Activated naive CD4-positive, alpha-beta T cell treated with anti-CD3 and anti-CD28 coated beads, Interleukin-2, amount 10 ng/mL, durations not matched to agents 7 days and 5 days (primary cell): ENCODE results near the gene DENND4B.

Experiments used
- CTCF ChIA-PET: fragments of 350-600 bp; sonication (Branson Sonifier 250); formaldehyde crosslinking; loops from one replicate; lab custom pipeline; 2021; ENCODE audit warnings: antibody characterized with exemption; lab: Charles Lee
- DNase-seq: peaks from one replicate; pipeline ENCODE4 v3.0.0-alpha.2; 2020
- H3K27ac Mint-ChIP-seq: one replicate; pipeline ENCODE4 v1.8.0; 2021; ENCODE audit warnings: mild to moderate bottlenecking, moderate library complexity, mixed read lengths
- H3K27me3 Mint-ChIP-seq: one replicate; pipeline ENCODE4 v1.8.0; 2021; ENCODE audit warnings: mild to moderate bottlenecking, mixed read lengths
- H3K36me3 Mint-ChIP-seq: one replicate; pipeline ENCODE4 v1.8.0; 2021; ENCODE audit warnings: mixed read lengths
- H3K4me1 Mint-ChIP-seq: one replicate; pipeline ENCODE4 v1.8.0; 2021; ENCODE audit warnings: mixed read lengths
- H3K4me3 Mint-ChIP-seq: one replicate; pipeline ENCODE4 v1.8.0; 2021; ENCODE audit warnings: mild to moderate bottlenecking, moderate library complexity, mixed read lengths
- H3K9me3 Mint-ChIP-seq: one replicate; pipeline ENCODE4 v1.8.0; 2021; ENCODE audit warnings: mixed read lengths

Gene DENND4B

DNA sequence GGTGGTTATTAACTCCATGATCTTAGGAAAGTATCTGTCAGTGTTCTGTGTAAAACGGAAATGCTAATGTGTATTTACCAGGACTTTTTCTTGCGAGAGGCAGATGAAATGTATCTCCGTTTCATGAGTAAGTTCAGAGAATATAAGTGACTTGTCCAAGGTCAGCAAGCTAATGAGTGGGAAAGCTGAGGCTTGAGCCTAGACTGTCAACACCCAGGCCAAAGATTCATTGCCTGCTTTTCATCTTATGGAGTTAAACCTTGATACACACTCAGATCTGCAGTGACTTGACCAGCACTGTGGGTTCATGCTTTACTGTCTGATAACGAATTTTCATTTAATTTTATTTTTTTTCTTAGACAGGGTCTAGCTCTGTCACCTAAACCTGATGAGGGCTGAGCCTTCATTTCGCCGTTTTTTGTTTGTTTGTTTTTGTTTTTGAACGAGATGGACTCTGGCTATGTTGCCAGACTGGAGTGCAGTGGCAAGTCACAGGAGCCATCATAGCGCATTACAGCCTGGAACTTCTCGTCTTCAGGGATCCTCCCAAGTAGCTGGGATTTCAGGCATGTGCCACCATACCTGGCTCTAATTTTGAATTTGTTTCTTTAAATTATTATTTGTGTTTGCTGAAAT, 31.9 kb upstream of the DENND4B start:
- no peaks in the 10 kb centered on the region for H3K9me3 Mint-ChIP-seq
- peaks cover 42% of the 10 kb centered on the region for H3K4me1 Mint-ChIP-seq
- peaks cover 30% of the 10 kb centered on the region for H3K36me3 Mint-ChIP-seq
- H3K27me3 Mint-ChIP-seq, result peaks cover 4% of the 10 kb centered on the region
- CTCF ChIA-PET, result interaction anchor here (0.7 to 2.2 kb wide), 7 partner anchors 8 to 181 kb away, joined by 3 to 22 read pairs (median 7); partner anchors contain the start of genes CREB3L4, DENND4B and RAB13
- H3K27ac Mint-ChIP-seq, result peak overlapping the region; percentile 84
- no peak for DNase-seq
- peak overlapping the region; percentile 89 for H3K4me3 Mint-ChIP-seq

DNA sequence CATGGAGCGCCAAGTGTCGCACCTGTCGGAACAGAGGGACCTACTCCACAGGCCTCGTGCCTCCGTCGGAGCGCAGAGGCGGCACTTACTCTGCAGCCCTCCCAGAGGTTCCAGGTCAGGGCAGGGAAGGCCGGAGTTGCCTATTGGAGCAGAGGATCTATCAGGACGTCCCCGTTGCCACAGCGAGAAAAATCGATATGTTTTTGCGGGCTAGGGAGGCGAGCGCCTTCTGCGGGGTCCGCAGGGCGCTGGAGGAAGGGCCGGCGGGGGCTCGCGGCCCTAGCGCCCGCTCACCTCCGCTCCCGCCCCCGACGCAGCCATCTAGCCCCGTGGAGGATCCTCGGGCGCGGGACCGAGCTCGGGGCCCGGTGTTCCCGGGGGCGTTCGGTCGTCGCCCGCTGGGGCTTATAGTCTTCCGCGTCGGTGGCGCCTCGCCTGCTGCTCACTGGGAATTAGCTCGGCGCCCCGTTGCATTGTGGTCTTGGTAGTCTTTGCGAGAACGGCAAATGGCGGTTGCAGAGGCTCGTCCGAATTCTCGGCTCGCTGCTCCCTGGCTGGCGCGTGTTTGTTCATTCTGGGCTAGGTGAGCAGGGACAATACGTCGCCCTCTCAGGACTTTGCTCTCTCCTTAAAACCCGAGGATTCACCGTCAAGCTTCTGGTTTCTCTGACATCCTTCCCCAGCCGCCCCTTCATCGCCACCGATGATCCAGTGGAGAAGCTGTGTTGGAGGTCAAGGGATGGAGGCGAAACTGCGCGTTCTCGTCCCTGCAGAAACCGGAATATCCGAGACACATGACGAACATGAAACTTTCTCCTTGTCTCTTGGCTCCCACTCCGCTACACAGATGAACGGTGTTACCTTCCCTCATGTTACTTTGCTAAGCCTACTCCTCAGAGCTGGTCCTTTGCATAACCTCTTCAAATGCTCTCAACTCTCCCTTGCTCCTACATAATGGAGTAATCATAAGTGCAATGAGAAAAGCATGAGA, 31.0 kb upstream of the DENND4B start, which contains the start of gene JTB:
JTB (minus strand) TSS at position 425 of the 991 bp plus-strand sequence; CDS start at position 3, 422 bp downstream.
- H3K36me3 Mint-ChIP-seq, result peaks cover 37% of the 10 kb centered on the region
- H3K4me1 Mint-ChIP-seq, result peaks cover 49% of the 10 kb centered on the region
- CTCF ChIA-PET, result interaction anchor here (0.6 to 2.2 kb wide), 9 partner anchors 9 to 357 kb away, joined by 3 to 22 read pairs (median 6); partner anchors contain the start of genes CREB3L4, DENND4B and RAB13
- no peaks in the 10 kb centered on the region for H3K9me3 Mint-ChIP-seq
- H3K4me3 Mint-ChIP-seq, result peak within 1 kb of the TSS; percentile 89
- peak within 1 kb of the TSS; percentile 92 for H3K27ac Mint-ChIP-seq
- H3K27me3 Mint-ChIP-seq, result peaks cover 4% of the 10 kb centered on the region
- DNase-seq, result peak; percentile 94

DNA sequence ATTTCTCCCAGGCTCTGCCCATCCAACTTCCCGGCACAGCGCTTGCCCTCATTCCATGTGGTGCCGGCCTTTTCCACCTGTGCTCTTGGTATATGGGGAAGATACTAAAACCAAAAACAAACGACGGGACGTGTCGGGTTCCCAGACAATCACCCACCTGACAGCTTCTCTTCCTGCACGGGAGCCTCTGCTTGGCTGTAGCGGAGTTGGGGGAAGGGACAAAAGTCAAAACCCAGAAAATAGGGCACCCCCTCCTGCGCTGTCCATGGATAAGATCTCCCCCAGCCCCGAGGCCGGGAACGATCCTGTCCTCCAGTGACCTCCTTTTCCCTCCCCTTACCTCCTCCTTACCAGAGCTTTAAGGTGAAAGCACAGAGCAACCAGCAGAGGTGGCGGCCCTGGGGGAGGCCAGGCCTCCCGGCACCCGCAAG, 30.3 kb upstream of the DENND4B start:
- CTCF ChIA-PET, result interaction anchor here (1.1 to 3.1 kb wide), 7 partner anchors 9 to 180 kb away, joined by 3 to 22 read pairs (median 8); partner anchors contain the start of genes CREB3L4 and RAB13
- no peak for DNase-seq
- Mint-ChIP-seq H3K27ac (peak overlapping the region; percentile 92), H3K27me3 (peaks cover 2% of the 10 kb centered on the region), H3K9me3 (no peaks in the 10 kb centered on the region), H3K4me1 (peaks cover 56% of the 10 kb centered on the region), H3K4me3 (peak overlapping the region; percentile 89), H3K36me3 (peaks cover 42% of the 10 kb centered on the region)

DNA sequence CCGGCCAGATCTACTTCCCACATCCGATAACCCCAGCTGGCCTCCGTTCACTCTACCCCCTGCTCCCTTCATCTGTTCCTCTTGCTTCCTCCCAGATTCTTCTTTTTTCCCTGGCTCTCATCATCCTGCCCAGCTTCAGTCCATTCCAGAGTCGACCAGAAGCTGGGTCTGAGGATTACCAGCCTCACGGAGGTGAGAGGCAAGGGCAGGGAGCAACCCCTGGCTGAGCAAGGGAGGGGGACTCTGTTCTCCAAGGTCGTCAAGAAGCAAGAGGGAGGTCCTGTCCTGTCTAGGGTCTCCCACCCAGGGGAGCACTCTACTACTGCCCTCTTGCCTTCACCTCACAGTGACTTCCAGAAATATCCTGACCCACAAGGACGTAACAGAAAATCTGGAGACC, 27.0 kb upstream of the DENND4B start:
- no peak for DNase-seq
- H3K9me3 Mint-ChIP-seq, result no peaks in the 10 kb centered on the region
- H3K27me3 Mint-ChIP-seq, result no peaks in the 10 kb centered on the region
- peaks cover 42% of the 10 kb centered on the region for H3K36me3 Mint-ChIP-seq
- peaks cover 64% of the 10 kb centered on the region for H3K4me1 Mint-ChIP-seq
- CTCF ChIA-PET, result interaction anchor here (1.3 to 3.1 kb wide), 2 partner anchors 13 kb away, joined by 3 to 18 read pairs; partner anchors contain the start of gene RAB13
- H3K27ac Mint-ChIP-seq, result no peak overlapping the region
- H3K4me3 Mint-ChIP-seq, result no peak overlapping the region

DNA sequence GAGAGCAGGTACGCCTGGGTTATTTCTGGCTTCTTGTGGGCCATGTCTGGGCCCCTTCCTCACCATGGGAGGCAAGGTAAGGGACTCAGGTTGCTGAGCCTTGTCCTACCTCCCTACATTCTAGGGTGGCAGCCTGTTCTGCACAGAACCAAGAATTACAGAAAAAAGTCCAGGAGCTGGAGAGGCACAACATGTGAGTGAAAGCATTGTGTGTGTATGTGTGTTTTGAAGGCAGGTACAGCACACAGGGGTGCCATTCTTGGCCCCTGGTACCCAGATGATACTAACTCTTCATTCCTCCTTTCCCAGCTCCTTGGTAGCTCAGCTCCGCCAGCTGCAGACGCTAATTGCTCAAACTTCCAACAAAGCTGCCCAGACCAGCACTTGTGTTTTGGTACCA, 26.6 kb upstream of the DENND4B start:
- H3K27me3 Mint-ChIP-seq, result no peaks in the 10 kb centered on the region
- H3K4me1 Mint-ChIP-seq, result peaks cover 64% of the 10 kb centered on the region

DNA sequence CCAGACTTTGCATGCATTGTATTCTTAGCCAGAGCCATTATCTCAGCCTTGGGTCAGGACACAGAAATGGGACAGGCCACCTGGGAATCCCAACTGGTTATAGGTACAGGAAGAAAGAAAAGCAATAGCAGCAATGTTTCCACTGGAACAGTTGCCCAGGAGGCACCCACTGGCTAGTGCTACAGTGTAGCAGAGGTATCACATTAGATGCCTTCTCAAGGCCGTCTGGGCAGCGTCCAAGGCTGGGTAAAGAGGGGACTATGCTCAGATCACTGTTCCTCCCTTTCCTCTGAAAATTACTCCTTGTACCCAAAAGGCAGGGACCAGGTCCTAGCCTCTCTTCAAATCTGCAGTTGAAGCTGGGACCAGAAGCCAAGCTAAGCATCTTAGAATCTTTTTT, 23.8 kb upstream of the DENND4B start:
- DNase-seq, result no peak
- no peak overlapping the region for H3K4me3 Mint-ChIP-seq
- H3K27ac Mint-ChIP-seq, result no peak overlapping the region
- peaks cover 34% of the 10 kb centered on the region for H3K36me3 Mint-ChIP-seq
- H3K27me3 Mint-ChIP-seq, result no peaks in the 10 kb centered on the region
- H3K9me3 Mint-ChIP-seq, result no peaks in the 10 kb centered on the region
- CTCF ChIA-PET, result no interaction called here
- peaks cover 68% of the 10 kb centered on the region for H3K4me1 Mint-ChIP-seq

More for the DNA sequence above, 26.6 kb upstream of the DENND4B start:
- no peak overlapping the region for H3K27ac Mint-ChIP-seq
- CTCF ChIA-PET, result interaction anchor here (1.2 to 1.3 kb wide), 2 partner anchors 11 to 14 kb away, joined by 3 read pairs; partner anchors contain the start of gene RAB13
- peaks cover 42% of the 10 kb centered on the region for H3K36me3 Mint-ChIP-seq
- no peak for DNase-seq
- no peaks in the 10 kb centered on the region for H3K9me3 Mint-ChIP-seq
- H3K4me3 Mint-ChIP-seq, result no peak overlapping the region

DNA sequence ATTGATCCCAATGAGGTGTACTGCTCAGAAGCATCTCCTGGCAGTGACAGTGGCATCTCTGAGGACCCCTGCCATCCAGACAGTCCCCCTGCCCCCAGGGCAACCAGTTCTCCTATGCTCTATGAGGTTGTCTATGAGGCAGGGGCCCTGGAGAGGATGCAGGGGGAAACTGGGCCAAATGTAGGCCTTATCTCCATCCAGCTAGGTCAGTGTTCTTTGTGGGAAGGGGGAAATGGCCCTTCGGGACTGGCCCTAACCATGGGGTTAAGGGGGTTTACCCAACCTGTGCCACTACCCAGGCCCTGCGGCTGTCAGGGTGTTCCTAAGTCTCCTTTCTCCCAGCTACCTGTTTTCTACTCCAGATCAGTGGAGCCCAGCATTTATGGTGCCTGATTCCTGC, 22.5 kb upstream of the DENND4B start:
- H3K4me3 Mint-ChIP-seq, result no peak overlapping the region
- CTCF ChIA-PET, result interaction anchor here (1.3 to 4.0 kb wide), 2 partner anchors 12 to 16 kb away, joined by 3 to 28 read pairs; partner anchors contain the start of gene RAB13
- H3K9me3 Mint-ChIP-seq, result no peaks in the 10 kb centered on the region
- no peaks in the 10 kb centered on the region for H3K27me3 Mint-ChIP-seq
- H3K27ac Mint-ChIP-seq, result peak overlapping the region; percentile 65
- peaks cover 24% of the 10 kb centered on the region for H3K36me3 Mint-ChIP-seq
- no peak for DNase-seq
- H3K4me1 Mint-ChIP-seq, result peaks cover 68% of the 10 kb centered on the region

DNA sequence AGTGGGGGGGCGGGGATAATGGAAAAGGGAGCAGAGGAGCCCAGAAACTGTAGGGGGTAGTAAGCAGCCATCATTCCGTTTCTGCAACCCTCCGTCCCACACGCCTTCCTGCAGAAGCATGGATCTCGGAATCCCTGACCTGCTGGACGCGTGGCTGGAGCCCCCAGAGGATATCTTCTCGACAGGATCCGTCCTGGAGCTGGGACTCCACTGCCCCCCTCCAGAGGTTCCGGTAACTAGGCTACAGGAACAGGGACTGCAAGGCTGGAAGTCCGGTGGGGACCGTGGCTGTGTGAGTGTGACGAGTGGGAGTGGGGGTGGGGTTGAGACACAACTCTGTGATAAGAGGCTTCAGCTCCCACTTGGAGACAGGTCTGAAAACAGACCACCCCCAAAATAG, 21.9 kb upstream of the DENND4B start:
- DNase-seq, result no peak
- Mint-ChIP-seq H3K4me1 (peaks cover 70% of the 10 kb centered on the region), H3K27me3 (no peaks in the 10 kb centered on the region), H3K27ac (peak overlapping the region; percentile 65), H3K36me3 (peaks cover 22% of the 10 kb centered on the region), H3K4me3 (peak overlapping the region; percentile 89), H3K9me3 (no peaks in the 10 kb centered on the region)
- CTCF ChIA-PET, result interaction anchor here (1.2 to 4.0 kb wide), 5 partner anchors 9 to 23 kb away, joined by 3 to 28 read pairs (median 8); partner anchors contain the start of genes CRTC2, DENND4B, JTB and RAB13

DNA sequence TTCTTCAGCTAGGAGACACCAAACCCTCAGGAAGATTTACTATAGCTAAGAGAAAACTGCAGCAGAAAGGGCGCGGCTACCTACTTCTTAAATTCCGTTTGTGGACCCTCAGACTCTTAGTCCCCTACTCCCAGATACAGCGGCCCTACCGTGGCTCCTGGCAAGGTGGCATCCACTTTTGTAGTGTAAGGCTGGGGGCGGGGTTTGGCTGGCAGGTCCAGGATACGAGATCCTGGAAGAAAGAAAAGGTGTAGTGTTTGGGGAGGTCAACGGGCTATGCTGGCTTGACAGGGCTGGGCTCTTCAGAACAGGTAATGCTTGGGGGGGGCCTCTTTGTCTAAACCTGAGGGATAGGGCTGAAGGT, 21.5 kb upstream of the DENND4B start:
- DNase-seq, result no peak
- CTCF ChIA-PET, result interaction anchor here (0.6 to 4.0 kb wide), 6 partner anchors 9 to 171 kb away, joined by 3 to 28 read pairs (median 6); partner anchors contain the start of genes CRTC2, DENND4B, JTB and RAB13
- H3K4me3 Mint-ChIP-seq, result peak overlapping the region; percentile 89
- no peaks in the 10 kb centered on the region for H3K9me3 Mint-ChIP-seq
- H3K36me3 Mint-ChIP-seq, result peaks cover 17% of the 10 kb centered on the region
- H3K27ac Mint-ChIP-seq, result peak overlapping the region; percentile 94
- H3K27me3 Mint-ChIP-seq, result no peaks in the 10 kb centered on the region
- peaks cover 69% of the 10 kb centered on the region for H3K4me1 Mint-ChIP-seq

DNA sequence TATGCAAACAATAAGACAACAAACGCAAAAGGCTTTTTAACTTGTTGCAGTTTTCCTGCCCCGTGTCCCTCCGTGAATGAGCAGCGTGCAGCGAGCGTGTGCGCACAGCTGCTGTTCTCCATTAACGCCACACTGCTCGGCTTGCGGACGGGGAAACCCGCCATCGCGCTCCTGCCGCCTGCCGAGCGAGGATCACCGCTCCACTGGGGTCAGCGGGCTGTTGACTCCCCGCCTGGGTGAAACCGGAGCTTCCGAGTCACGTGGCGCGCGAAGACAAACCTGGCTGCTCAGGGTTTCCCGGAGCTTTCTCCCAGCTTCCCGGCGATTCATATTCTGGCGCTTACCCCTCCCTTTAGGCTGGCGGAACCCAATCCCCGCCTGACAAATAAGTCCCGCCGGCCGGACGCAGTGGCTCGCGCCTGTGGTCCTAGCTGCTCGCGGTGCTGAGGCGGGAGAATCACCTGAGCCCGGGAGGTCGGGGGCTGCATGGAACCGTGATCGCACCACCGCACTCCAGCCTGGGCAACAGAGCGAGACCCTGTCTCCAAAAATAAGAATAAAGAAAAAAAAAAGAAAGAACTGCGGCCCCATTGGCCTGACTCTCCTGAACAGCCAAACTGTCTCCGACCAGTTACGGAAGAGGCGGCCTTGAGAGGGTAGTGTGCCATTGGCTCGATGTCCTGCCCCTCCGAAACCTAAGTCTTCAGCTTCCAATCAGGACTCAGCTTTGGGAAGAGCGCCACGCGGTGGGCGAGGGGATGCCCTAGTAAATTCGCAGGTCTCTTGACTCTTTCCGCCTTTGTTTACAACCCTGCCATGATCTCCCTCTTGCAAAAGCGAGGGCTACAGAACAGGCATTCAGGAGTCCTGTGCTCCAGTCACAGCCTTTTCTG, 20.8 kb upstream of the DENND4B start, which contains the start of gene CREB3L4:
CREB3L4 (plus strand) TSS at position 796 of the 893 bp plus-strand sequence. CDS start 624 bp downstream, outside the sequence.
- Mint-ChIP-seq H3K4me3 (peak within 1 kb of the TSS; percentile 89), H3K27me3 (no peaks in the 10 kb centered on the region), H3K27ac (peak within 1 kb of the TSS; percentile 94), H3K9me3 (no peaks in the 10 kb centered on the region), H3K36me3 (peaks cover 13% of the 10 kb centered on the region), H3K4me1 (peaks cover 68% of the 10 kb centered on the region)
- CTCF ChIA-PET, result interaction anchor here (0.6 to 4.0 kb wide), 7 partner anchors 9 to 170 kb away, joined by 3 to 28 read pairs (median 7); partner anchors contain the start of genes CRTC2, DENND4B, JTB and RAB13
- DNase-seq, result peak; percentile 92

DNA sequence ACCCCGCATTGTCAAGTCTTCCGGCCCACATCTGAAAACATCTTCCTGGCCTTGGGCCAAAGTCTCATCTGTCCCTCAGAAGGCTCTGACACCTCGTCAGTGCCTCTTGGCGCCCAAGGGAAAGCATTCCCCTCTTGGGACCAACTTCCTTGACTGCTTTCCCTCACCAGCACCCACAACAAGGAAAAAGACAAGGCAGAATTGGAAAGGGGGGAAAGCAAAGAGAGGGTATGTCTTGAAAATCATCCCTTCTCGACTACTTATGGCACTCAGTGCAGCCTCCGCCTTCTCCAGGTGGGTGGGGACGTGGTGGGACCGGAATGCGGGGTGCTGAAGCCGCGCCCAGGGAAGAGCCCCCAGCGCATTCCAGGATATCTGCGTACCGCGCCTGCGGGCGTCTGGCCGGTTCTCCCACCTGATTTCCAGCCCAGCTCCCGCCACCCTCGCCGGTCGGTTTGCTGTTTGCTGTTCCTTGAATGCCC, 17.4 kb upstream of the DENND4B start:
- DNase-seq, result no peak
- Mint-ChIP-seq H3K4me3 (peak overlapping the region; percentile 76), H3K36me3 (peaks cover 26% of the 10 kb centered on the region), H3K4me1 (peaks cover 75% of the 10 kb centered on the region), H3K9me3 (no peaks in the 10 kb centered on the region), H3K27me3 (no peaks in the 10 kb centered on the region), H3K27ac (peak overlapping the region; percentile 79)
- CTCF ChIA-PET, result interaction anchor here (2.7 kb wide), 1 partner anchor 22 kb away, joined by 8 read pairs; the partner anchor contains the start of gene RAB13

DNA sequence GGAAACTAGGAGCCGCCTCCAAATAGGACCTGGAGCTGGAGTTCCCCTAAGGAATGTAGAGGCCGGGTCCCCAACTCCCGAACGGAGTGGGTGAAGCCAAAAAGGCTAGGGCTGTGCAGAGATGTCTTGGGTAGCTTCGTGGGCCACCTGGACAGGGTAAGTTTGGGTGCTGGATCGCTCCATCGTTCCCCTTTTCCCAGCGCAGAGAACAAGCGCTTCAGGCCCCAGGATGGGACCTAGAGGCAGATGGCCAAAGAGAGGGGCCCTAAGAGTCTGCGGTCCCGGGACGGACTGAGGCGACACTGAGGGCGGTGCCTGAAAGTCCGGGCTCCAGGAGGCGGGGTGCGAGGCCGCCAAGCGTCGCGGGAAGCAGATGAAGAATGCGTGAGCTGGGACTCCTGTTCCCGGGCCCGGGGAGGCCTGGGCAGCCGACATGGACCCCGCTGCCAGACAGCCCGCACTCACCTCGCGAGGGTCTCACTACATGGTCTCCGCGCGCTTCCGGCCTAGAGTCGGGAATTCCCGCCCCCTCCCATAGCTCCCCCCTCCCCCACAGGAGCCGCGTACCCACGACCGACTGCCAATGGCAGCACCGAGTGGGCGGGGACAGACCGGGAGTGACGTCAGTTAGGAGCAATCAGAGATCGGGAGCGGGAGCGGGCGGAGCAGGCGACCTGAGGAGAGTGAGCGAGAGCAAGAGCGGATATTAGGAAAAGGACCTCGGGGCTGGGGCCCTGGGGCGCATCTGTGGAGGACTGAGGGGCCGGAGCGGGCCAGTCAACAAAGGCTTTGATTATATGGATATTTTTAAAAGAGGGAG, 16.7 kb upstream of the DENND4B start, which contains the start of gene SLC39A1:
SLC39A1 (minus strand) TSS at position 508 of the 820 bp plus-strand sequence. CDS start 822 bp downstream, outside the sequence.
- Mint-ChIP-seq H3K27me3 (no peaks in the 10 kb centered on the region), H3K27ac (peak within 1 kb of the TSS; percentile 79), H3K36me3 (peaks cover 28% of the 10 kb centered on the region), H3K4me1 (peaks cover 72% of the 10 kb centered on the region), H3K9me3 (no peaks in the 10 kb centered on the region), H3K4me3 (peak within 1 kb of the TSS; percentile 76)
- DNase-seq, result peak; percentile 98
- CTCF ChIA-PET, result interaction anchor here (0.7 to 2.9 kb wide), 6 partner anchors 9 to 306 kb away, joined by 3 to 13 read pairs (median 3); partner anchors contain the start of genes DENND4B, JTB and RAB13
